GM18502 (cell line): ENCODE measurements around the gene SLC35G4.
"Not testable (repeated sequence)": the region's sequence is repeated elsewhere in the genome, so short reads cannot be mapped to it uniquely, and the experiment has no call there.

Experiments
- ATAC-seq: cut with Tn5 transposase; IDR thresholded peaks from one replicate; pipeline ENCODE4 v1.9.1; 2021; ENCODE audit warnings: mild to moderate bottlenecking; ENCODE audit not compliant: unreplicated experiment, poor library complexity

SLC35G4 gene

GRCh38 chr18:11613073-11613472 lies 3.7 kb downstream of the SLC35G4 start:
- ATAC-seq = not testable (repeated sequence)

DNA sequence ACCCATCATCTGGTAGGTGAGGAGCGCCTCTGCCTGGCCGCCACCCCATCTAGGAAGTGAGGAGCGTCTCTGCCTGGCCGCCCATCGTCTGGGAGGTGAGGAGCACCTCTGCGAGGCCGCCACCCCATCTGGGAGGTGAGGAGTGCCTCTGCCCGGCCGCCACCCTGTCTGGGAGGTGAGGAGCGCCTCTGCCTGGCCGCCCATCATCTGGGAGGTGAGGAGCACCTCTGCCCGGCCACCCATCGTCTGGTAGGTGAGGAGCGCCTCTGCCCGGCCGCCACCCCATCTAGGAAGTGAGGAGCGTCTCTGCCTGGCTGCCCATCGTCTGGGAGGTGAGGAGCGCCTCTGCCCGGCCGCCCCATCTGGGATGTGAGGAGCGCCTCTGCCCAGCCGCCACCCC lies 4.2 kb downstream of the SLC35G4 start:
- ATAC-seq = not testable (repeated sequence)

DNA sequence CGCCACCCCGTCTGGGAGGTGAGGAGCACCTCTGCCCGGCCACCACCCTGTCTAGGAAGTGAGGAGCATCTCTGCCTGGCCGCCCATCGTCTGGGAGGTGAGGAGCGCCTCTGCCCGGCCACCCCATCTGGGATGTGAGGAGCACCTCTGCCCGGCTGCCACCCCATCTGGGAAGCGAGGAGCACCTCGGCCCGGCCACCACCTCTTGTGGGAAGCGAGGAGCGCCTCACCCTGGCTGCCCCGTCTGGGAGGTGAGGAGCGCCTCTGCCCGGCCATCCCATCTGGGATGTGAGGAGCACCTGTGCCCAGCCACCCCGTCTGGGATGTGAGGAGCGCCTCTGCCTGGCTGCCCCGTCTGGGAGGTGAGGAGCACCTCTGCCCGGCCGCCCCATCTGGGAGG lies 4.6 kb downstream of the SLC35G4 start:
- ATAC-seq = not testable (repeated sequence)

DNA sequence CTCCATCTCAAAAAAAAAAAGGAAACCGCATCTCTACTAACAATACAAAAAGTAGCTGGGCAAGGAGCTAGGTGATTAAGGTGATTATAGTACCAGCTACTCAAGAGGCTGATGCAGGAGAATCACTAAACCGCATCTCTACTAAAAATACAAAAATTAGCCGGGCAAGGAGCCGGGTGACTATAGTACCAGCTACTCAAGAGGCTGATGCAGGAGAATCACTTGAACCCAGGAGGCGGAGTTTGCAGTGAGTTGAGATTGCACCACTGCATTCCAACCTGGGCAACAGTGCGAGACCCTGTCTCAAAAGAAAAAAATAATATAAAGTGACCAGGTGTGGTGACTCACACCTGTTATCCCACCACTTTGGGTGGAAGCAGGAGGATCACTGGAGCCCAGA lies 5.6 kb downstream of the SLC35G4 start:
- not testable (repeated sequence) for ATAC-seq

DNA sequence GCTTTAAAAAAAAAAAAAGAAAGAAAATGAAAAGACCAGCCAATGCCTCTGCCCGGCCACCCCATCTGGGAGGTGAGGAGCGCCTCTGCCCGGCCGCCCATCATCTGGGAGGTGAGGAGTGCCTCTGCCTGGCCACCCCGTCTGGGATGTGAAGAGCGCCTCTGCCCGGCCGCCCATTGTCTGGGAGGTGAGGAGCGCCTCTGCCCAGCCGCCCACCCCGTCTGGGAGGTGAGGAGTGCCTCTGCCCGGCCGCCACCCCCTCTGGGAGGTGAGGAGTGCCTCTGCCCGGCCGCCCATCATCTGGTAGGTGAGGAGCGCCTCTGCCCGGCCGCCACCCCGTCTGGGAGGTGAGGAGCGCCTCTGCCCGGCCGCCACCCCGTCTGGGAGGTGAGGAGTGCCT lies 37.9 kb downstream of the SLC35G4 start:
- not testable (repeated sequence) for ATAC-seq

DNA sequence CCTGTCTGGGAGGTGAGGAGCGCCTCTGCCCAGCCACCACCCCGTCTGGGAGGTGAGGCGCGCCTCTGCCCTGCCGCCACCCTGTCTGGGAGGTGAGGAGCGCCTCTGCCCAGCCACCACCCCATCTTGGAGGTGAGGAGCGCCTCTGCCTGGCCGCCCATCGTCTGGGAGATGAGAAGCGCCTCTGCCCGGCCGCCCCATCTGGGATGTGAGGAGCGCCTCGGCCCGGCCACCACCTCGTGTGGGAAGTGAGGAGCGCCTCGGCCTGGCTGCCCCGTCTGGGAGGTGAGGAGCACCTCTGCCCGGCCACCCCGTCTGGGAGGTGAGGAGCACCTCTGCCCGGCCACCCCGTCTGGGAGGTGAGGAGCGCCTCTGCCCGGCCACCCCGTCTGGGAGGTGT lies 38.4 kb downstream of the SLC35G4 start:
- ATAC-seq = not testable (repeated sequence)

- no peak for ATAC-seq
Observed at GRCh38 chr18:11649839-11650238, 40.4 kb downstream of the SLC35G4 start.

DNA sequence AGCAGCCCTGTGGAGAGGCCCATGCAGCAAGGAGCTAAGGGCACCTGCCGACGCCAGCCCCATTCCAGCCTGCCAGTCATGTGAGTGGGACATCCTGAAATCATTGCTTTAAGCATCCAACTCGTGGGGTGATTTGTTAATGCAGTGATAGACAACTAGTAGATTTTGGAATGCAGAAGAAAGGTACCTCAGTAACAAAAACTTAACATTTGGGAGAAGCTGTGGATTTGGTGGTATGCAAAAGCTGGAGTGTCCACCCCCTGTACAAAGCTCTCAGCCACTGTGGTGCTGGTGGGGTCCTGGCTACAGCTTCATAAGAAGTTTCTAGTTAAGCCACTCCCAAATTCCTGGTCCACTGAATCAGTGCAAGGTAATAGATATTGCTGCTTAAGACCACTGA lies 42.5 kb downstream of the SLC35G4 start:
- no peak for ATAC-seq

DNA sequence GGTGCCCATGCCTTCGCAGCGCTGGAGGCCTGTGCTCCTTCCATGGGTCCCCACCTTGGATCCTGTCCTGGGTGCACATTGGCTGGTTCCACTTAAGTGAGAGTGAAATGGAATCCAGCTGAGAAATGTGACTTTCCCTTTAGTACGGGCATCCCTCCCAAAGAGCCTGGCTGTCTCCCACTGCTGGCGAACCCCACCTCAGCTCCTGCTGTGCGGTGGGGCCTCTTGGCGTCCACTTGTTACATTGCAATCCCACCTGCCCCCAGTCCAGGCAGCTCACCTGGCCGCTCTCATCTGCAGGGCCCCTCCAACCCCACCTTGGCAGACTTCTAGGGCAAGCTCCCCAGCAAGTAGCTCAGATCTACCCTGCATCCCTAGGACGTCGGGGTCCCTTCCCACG lies 44.1 kb downstream of the SLC35G4 start:
- no peak for ATAC-seq

DNA sequence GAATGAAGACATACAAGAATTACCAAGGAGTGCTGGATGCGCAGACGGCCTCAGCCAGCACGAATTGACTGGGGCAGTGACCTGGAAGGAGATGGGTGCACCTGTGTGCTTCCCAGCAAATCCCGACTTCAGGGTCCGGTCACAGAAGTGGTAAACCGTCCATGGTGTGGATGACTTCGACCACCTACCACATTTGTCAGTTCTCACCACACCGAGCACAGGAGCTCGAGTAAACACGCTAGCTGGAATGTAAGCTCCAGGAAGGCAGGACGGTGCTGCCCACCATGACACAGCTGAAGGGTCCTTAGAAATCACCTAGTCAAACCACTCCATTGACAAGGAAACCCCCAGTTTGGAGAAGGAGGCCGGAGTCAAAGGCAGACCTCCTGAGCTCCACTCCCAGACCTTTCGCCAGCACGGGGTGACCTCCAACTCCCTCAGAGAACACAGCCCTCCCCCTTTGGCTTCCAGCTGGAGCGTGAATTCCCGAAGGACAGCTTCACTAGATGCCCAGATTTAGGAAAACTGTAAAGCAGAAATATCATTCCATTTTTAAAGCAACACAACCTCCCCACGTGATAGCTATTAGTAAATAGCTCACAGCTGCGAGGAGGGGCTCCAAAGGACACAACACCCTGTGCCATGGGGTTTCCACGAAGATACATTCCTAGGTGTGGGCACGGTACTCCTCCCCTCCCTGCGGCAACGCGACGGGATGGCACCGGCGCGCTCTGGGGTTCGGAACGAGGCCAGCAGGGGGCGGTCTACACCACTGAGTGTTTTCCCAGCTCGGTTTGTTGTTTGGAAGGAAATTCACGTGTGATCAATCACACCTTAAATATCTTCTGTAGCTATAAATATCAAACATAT lies 45.6 kb downstream of the SLC35G4 start:
- no peak for ATAC-seq

- no peak for ATAC-seq
Observed at GRCh38 chr18:11655606-11655932, 46.2 kb downstream of the SLC35G4 start.

DNA sequence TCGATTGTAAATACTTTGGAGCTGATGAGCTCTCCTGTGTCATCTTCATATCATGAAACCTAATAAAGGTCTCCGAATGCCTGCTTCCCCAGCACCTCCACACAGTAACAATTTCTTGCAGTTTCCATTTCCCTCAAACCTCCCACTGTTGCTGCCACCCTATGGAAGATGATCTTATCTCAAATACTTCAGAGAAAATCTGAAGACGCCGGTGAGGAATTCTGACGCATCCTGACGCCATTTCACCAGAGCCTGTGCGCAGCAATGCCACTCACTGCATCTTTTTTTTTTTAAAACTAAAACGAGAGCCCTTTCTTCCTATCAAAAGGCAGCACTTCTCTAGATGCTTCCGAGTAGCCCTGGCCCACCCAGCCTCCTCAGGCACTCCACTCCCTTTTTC lies 47.8 kb downstream of the SLC35G4 start:
- no peak for ATAC-seq

DNA sequence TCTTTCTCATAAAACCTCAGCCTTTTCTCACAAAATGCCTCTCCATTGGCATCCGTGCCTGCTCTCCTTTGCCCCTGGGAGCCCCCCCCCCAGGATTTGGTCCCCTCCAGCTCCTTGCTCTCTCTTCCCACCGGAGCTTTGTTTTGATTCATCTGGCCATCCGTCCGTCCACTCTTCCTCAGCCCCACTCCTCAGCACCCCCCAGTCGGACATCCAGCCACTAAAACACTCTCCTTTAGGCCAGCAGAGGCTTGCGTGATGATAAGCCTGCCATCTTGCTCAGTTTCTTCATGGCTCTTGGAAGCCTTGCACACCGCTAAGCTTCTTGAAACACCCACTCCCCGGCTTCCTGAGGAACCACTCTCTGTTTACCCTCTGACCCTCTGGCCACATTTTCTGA lies 48.2 kb downstream of the SLC35G4 start:
- no peak for ATAC-seq

DNA sequence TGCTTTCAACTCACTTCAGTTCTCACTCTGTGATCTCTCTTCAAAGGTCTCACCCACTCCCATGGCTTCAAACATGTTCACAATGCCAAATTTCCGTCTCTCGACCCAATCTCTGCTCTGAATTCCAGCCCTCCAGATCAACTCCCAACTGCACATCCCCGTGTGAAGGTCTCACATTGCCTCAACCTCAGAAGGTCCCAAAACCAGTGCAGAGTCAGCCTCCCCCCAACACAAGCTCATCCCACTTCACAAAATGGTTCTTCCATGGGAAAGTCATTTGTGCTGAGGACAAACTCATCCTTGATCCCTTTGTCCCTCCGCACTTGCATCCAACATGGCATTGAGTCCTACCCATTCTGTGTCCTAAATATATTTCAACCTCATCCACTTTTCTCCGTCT lies 48.6 kb downstream of the SLC35G4 start:
- no peak for ATAC-seq

GRCh38 chr18:11658989-11659388 lies 49.6 kb downstream of the SLC35G4 start:
- ATAC-seq = no peak
